ENCODE measurements around the gene KRTAP9-6.
"Not testable (repeated sequence)": the region's sequence is repeated elsewhere in the genome, so short reads cannot be mapped to it uniquely, and the experiment has no call there.

Gene KRTAP9-6, protein sequence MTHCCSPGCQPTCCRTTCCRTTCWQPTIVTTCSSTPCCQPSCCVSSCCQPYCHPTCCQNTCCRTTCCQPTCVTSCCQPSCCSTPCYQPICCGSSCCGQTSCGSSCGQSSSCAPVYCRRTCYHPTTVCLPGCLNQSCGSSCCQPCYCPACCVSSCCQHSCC

GRCh38 chr17:41265078-41265477, at the start of gene KRTAP9-6:
Gene KRTAP9-6, plus strand, starts transcription at chr17:41265378. Its CDS starts 0 bp downstream, at chr17:41265378.
- DNase-seq (ENCODE audit: low spot score) = no peak

DNA sequence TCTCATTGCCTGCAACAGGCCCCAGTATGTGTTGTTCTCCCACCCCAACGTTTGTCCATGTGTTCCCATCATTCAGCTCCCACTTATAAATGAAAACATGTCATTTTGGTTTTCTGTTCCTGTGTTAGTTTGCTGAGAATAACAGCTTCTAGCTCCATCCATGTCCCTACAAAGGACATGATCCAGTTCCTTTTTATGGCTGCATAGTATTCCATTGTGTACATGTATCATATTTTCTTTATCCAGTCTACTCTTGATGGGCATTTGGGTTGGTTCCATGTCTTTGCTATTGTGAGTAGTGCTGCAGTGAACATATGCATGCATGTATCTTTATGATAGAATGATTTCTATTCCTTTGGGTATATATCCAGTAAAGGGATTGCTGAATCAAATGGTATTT, 49.5 kb upstream of the KRTAP9-6 start:
- DNase-seq (ENCODE audit: low spot score) = no peak

- no peak for DNase-seq (ENCODE audit: low spot score)
Measured at GRCh38 chr17:41223821-41224220, 41.4 kb upstream of the KRTAP9-6 start.

DNA sequence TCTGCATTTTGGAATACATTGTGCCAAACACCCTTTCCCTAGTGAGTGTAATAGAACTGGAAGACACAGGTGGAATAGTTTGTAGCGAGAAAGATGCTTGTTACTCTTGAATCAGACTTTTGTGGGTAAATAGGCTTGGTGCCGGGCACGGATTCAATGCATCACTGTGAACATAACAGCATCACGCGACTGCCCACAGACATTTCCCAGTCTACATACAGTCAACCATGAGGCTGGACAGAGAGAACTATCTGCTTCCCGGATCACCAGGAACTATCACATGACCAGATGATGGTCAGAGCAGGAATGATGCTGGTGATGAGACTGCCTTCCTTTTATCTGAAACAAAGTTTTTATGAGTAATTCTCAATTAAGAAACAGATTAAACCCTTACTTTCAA, 39.1 kb upstream of the KRTAP9-6 start:
- no peak for DNase-seq (ENCODE audit: low spot score)

- DNase-seq (ENCODE audit: low spot score) = not testable (repeated sequence)
Measured at GRCh38 chr17:41226598-41227095, 38.5 kb upstream of the KRTAP9-6 start, which contains the start of gene KRTAP9-2. Gene KRTAP9-2, plus strand, starts transcription at chr17:41226648. Its CDS starts 7 bp downstream, at chr17:41226655.

GRCh38 chr17:41230094-41230493, 35.1 kb upstream of the KRTAP9-6 start:
- no peak for DNase-seq (ENCODE audit: low spot score)

DNA sequence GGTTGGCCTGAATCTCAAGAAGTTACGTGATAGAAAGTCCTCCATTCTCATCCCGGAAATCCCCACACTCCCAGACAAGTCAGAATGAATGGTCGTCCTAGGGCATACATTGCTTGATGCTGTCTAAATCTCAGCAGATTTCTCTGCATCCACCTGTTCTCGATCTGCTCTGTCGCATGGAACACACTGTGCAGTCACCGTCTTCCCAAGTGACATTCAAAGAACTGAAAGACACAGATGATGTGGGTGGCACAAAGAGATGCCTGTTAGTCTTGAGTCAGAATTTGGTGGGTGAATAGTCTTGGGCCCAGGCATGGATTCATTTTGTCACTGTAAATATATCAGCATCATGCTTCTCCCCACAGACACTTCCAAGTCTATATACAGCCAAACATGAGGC, 33.4 kb upstream of the KRTAP9-6 start:
- DNase-seq (ENCODE audit: low spot score) = no peak

DNA sequence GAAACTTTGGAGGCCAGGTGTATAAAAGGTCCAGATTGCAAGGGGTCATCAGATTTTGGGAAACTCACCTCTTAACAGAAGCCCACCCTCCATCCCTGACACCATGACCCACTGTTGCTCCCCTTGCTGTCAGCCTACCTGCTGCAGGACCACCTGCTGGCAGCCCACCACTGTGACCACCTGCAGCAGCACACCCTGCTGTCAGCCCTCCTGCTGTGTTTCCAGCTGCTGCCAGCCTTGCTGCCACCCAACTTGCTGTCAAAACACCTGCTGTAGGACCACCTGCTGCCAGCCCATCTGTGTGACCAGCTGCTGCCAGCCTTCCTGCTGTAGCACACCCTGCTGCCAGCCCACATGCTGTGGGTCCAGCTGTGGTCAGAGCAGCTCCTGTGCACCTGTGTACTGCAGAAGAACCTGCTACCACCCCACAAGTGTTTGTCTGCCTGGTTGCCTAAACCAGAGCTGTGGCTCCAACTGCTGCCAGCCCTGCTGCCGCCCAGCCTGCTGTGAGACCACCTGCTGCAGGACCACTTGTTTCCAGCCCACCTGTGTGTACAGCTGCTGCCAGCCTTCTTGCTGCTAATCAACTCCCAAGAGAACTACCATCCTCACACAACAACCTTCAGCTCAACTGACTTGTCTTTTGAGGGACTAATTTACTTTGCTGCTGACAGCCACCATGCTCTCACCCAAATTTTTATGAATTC, 32.6 kb upstream of the KRTAP9-6 start, which contains the start of gene KRTAP9-3:
Gene KRTAP9-3, plus strand, starts transcription at position 51 of the 707 bp plus-strand sequence. Its CDS starts 53 bp downstream, at position 104.
- not testable (repeated sequence) for DNase-seq (ENCODE audit: low spot score)

DNA sequence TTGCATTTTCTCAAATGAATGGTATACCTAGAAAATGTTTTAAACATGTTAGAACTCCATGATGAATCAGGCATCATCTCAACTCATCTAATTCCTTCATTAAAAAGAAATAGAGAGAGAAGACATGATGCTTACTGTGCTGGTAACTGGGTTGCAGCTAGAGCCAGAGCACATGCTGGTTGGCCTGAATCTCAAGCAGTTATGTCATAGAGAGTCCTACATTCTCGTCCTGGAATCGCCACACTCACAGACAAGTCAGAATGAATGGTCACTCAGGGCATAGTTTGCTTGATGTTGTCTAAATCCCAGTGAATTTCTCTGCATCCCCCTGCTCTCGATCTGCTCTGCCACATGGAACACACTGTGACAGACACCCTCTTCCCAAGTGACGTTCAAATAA, 28.1 kb upstream of the KRTAP9-6 start:
- not testable (repeated sequence) for DNase-seq (ENCODE audit: low spot score)

DNA sequence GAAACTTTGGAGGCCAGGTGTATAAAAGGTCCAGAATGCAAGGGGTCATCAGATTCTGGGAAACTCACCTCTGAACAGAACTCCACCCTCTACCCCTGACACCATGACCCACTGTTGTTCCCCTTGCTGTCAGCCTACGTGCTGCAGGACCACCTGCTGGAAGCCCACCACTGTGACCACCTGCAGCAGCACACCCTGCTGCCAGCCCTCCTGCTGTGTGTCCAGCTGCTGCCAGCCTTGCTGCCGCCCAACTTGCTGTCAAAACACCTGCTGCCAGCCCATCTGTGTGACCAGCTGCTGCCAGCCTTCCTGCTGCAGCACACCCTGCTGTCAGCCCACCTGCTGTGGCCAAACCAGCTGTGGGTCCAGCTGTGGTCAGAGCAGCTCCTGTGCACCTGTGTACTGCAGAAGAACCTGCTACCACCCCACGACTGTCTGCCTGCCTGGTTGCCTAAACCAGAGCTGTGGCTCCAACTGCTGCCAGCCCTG, 27.2 kb upstream of the KRTAP9-6 start, which contains the start of gene KRTAP9-8:
Gene KRTAP9-8, plus strand, starts transcription at position 51 of the 489 bp plus-strand sequence. Its CDS starts 53 bp downstream, at position 104.
- DNase-seq (ENCODE audit: low spot score) = not testable (repeated sequence)

DNA sequence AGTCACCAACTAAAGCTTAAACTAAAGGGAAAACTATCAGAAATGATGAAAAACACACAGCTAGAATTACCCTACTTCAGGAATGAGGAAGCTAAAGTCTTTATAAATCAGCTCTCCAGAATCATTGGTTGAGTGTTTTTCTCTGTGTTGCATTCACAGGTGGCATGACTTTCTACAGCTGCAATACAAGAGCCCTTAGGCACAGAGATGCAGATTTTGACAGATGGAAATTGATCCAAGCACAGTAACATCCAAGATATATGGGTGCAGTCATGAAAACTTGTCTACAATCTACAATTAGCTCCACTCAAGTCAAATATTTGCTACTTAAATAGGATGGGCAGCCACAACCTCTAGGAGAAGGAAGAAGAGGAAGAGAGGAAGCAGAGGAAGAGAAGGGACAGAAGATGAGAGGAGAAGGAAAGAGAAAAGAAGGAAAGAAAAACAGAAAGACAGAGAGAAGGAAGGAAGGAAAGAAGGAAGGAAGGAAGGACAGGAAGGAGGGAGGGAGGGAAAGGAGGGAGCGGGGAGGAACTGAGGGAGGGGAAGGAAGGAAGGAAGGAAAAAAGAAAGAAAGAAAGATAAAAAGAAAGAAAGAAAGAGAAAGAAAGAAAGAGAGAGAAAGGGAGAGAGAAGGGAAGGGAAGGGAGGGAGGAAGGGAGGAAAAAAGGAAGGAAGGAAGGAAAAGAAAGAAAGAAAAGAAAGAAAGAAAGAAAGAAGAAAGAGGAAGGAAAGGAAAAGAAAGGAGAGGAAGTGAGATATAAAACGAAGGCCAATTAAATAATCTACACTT, 18.0 kb upstream of the KRTAP9-6 start:
- DNase-seq (ENCODE audit: low spot score) = not testable (repeated sequence)

- not testable (repeated sequence) for DNase-seq (ENCODE audit: low spot score)
Measured at GRCh38 chr17:41249637-41250240, 15.4 kb upstream of the KRTAP9-6 start, which contains the start of gene KRTAP9-4. Gene KRTAP9-4, plus strand, starts transcription at chr17:41249687. Its CDS starts 34 bp downstream, at chr17:41249721.

DNA sequence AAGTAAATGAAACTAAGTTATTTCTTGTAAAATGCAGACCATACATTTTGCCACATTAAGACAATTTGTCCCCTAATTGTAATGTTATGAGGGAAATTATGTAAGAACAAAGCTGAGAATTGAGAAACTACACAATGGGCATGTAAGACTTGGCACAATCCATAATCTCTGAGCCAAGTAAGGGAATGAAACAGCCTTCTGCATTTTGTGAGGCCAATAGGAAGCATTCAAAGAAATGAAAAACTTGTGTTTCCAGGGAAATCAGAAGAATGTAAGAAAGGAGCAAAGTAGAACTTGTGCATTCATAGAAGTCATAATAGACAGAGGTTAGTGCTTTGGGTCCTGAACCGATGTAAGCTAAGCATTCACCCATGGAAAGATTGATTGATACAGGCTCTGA, 13.9 kb upstream of the KRTAP9-6 start:
- DNase-seq (ENCODE audit: low spot score) = no peak

DNA sequence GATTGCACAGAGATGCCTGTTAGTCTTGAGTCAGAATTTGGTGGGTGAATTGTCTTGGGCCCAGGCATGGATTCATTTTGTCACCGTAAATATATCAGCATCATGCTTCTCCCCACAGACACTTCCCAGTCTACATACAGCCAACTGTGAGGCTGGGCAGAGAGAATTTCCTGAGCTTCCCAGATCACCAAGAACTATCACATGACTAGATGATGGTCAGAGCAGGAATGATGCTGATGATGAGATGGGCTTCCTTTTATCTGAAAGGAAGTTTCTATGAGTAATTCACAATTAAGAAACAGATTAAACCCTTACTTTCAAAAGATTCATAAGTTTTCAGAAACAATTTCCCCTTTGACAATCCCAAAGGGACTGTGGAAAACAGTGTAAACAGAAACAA, 10.3 kb upstream of the KRTAP9-6 start:
- no peak for DNase-seq (ENCODE audit: low spot score)

- not testable (repeated sequence) for DNase-seq (ENCODE audit: low spot score)
Measured at GRCh38 chr17:41255381-41256290, 9.5 kb upstream of the KRTAP9-6 start, which contains the start of gene KRTAP9-9. Gene KRTAP9-9, plus strand, starts transcription at chr17:41255384.

DNA sequence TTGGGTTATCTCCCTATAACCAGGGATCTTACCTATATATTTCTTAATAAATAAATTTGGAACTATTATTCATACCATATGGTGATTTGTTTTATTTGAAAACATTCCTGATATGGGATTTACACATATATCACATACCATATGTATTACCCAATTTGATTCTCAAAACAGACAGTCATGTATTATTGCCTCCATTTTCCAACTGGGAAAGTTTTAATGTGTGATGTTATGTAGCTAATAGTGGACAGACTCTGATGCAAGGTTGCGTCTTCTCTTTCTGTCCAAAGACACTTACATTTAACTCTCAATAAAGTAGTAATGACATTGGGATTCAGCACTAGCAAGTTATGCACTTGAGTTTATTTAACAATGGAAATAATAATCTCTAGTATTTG, 8.9 kb upstream of the KRTAP9-6 start:
- DNase-seq (ENCODE audit: low spot score) = no peak

DNA sequence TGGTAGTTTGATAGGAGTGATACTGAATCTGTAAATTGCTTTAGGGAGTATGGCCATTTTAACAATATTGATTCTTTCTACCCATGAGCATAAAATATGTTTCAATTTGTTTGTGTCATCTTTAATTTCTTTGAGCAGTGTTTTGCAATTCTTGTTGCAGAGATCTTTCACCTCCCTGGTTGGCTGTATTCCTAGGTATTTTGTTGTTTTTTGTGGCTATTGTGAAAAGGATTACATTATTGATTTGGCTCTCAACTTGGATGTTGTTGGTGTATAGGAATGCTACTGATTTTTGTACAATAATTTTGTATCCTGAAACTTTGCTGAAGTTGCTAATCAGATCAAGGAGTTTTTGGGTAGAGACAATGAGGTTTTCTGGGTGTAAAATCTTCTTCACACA, 6.8 kb upstream of the KRTAP9-6 start:
- DNase-seq (ENCODE audit: low spot score) = no peak

GRCh38 chr17:41263212-41263611, 2.0 kb upstream of the KRTAP9-6 start:
- no peak for DNase-seq (ENCODE audit: low spot score)

GRCh38 chr17:41264599-41264998, 579 bp upstream of the KRTAP9-6 start:
- DNase-seq (ENCODE audit: low spot score) = no peak

DNA sequence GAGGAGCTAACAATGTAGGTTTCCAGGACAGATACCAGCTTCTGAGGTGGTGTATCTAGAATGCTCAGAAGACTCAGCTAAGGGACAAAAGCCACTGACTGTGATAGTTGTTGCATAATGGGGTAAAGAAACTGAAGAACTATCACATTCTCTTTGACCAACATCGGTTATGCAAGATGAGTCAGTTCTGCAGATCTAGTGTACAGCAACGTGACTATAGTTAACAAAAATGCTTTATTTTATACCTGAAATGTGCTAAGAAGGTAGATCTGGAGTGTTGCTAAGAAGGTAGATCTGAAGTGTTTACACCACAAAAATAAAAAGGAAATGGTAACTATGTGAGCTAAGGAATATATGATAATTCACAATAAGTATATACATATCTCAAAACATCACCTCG, 2.5 kb downstream of the KRTAP9-6 start:
- no peak for DNase-seq (ENCODE audit: low spot score)
